Thyroid gland (tissue), 4 donors: ENCODE measurements around the gene TPPP2.

ENCODE experiments used
- CTCF ChIP-seq, 6 experiments: fragments of 200-600 bp in 3 of 6; fragments of 450-650 bp in 3 of 6; sonication (generic) in 3 of 6; IDR thresholded peaks; one replicate each; pipeline ENCODE4 v1.5.1; 2016 to 2019; ENCODE audit warnings: antibody characterized with exemption in 6 of 6, mild to moderate bottlenecking in 2 of 6, inconsistent platforms in 1 of 6, moderate library complexity in 1 of 6
- POLR2A ChIP-seq, 2 donors: fragments of 450-650 bp; IDR thresholded peaks; one replicate each; pipeline ENCODE4 v1.6.1; 2017; ENCODE audit warnings: antibody characterized with exemption in 2 of 2, mild to moderate bottlenecking in 2 of 2, moderate library complexity in 1 of 2

DNA sequence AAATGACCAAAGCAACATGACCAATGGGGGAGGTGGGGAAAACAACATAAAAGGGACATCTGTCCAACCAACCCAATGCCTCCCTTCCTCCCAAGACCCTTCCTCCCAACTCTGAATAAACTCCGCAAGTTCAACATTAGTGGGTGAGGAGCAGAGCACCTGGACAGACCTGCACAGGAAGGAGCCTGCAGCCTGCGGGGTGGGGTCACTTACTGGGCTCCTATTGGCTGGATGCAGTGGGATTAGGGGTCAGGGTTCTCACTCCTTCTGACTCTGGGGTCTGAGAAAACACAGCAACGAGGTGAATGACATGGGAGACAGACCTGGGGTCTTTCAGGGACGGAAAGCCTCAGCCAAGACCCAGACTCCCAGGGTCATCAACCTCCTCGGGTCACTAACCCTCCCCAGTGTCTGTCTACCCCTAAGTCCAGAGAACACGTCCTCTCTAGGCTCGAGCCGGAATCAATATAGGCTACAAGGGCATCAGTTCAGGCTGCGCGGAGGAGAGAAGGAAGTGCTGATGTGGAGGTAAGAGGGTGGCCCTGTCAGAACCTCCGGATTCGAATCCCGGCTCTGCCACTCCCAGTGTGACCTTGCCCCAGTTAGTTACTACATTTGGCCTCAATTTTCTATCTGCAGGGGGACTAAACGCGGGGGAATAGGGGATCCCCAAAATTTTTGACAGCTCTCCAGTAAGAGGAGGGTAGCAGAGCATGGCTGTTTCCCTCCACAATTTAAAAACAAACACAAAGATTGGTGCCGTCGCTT, 6.0 kb upstream of the TPPP2 start:
- TF ChIP-seq POLR2A (IDR thresholded peaks at IDR 0.05) (no peak), CTCF (IDR thresholded peaks at IDR 0.05) (no peak)
